Skin epidermis (tissue), 12 donors: ENCODE results near the gene RAP1GAP.

Source experiments
- H3K27ac ChIP-seq, 21 experiments: fragments of 200-600 bp; sonication (generic) in 11 of 21; one replicate each; pipeline ENCODE4 v1.5.0; 2020; ENCODE audit warnings: mild to moderate bottlenecking in 3 of 21, inconsistent platforms in 2 of 21, moderate library complexity in 2 of 21
- H3K4me3 ChIP-seq, 7 experiments: fragments of 200-600 bp; sonication (generic) in 2 of 7; one replicate each; pipeline ENCODE4 v1.5.0; 2020; ENCODE audit warnings: inconsistent platforms in 2 of 7, mild to moderate bottlenecking in 2 of 7, moderate library complexity in 1 of 7

The RAP1GAP gene

DNA sequence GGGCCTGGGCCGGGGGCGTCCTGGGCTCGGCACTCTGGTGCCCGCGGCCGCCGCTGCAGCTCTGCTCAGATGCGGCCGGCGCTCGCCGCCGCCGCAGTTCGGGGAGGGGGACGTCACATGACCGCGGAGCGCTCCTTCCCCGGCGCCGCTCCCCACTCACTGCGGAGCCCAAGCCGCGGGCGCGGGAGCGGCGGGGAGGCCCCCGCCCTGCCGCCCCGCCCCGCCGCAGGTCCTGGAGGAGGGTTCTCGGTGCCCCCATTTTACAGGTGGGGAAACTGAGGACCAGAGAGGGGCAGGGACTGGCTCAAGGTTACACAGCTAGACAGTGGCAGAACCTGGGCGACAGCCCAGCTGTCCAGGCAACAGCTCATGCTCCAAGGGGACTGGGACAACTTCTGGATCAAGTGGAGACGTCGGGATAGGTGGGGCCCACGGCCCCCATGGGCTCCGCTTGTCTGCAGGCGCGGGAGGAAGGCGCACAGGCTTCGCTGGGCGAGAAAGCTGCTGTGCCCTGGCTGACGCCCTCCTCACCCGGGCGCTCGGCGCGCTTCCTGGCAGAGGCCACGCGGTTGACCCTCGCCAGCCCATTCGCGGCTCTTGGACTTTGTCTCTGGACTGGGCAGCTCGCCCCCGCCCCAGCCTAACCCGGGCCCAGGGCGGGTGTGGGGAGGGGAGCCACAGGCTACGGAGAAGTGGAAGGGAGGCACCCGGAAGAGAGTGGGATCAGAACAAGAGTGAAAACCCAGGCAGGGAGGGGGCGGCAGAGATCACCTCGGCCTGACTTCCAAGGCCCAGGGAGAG lies at the start of gene RAP1GAP:
Gene RAP1GAP (minus strand): TSS at position 100 of the 801 bp plus-strand sequence. CDS start 49,325 bp downstream, outside the sequence.
- peak within 1 kb of the TSS in 1 of 21 experiments; percentile 9 for H3K27ac ChIP-seq
- H3K4me3 ChIP-seq, result peak within 1 kb of the TSS; percentile 7 to 37 (median 22)

DNA sequence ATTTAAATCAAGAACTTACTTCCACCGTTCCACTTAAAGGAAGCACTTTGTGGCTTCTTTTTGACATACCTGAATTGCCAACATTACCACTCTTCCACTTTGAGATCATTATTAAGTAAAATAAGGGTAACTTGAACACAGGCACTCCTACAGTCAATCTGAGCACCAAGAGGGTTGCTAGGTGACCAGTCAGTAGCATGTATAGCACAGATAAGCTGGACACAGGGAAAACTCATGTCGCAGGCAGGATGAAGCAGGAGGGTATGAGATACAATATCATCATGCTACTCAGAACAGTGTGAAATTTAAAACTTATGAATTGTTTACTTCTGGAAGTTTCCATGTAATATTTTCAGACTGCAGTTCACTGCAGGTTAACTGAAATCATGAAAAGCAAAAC lies 47.0 kb upstream of the RAP1GAP start:
- Histone ChIP-seq H3K27ac (no peak overlapping the region), H3K4me3 (no peak overlapping the region)

GRCh38 chr1:21707891-21708290 lies 38.7 kb upstream of the RAP1GAP start:
- Histone ChIP-seq H3K27ac (no peak overlapping the region), H3K4me3 (no peak overlapping the region)

DNA sequence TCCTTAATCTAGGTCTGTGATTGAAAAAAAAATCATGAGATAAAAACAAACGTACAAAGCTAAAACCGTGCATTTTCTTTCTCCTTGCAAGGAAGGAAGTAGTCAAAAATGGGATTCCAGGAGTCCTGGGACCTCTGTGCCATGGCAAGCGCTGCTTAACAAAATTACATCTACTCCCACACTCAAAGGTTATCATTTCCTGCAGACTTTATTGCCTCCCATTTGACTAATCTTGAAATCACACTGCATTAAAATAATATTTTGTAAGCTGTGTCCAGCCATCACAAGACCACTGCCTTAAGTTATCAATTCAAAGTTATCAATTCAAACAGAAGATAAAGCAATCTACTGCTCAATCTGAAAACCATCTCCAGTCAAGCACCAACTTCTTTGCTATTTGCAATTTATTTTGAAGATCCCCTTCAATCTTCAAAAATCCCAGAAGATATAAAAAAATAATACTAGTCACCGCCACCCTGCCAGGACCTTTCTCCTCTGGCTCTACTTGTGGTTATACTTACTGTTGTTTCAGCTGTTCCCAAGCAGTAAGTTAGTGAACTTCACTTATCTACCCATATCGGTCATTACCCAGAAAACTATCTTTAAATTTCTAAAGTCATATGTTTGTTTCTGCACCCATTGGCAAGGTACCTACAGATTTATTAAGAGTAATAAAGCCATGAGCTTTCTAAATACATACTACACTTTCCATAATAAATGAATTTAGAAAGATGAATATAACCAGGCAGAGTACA lies 38.1 kb upstream of the RAP1GAP start:
- no peak overlapping the region for H3K4me3 ChIP-seq
- H3K27ac ChIP-seq, result peak overlapping the region in 1 of 21 experiments; percentile 35

GRCh38 chr1:21706151-21706835 lies 37.1 kb upstream of the RAP1GAP start:
- peak overlapping the region in 3 of 21 experiments; percentile 15 to 35 (median 35) for H3K27ac ChIP-seq
- no peak overlapping the region for H3K4me3 ChIP-seq

GRCh38 chr1:21705303-21705980 lies 36.3 kb upstream of the RAP1GAP start:
- Histone ChIP-seq H3K27ac (peak overlapping the region in 2 of 21 experiments; percentile 24 to 27), H3K4me3 (no peak overlapping the region)

DNA sequence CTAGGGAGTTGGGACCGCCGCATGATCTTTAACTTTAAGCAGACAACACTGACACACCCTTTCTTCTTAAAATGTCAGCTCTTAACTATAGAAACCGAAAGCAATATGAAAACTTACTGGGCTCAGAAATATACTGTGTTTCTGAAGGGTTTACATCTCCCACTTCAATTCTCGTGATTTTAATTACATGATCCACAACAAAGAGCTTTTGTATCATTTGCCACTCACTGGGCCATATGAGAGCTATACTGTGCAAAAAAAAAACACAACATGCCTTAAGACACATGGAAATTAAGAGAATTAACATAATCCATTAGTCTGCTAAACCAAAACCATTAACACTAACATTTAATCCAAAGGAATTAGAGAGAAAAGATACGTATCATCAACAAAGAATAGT lies 35.0 kb upstream of the RAP1GAP start:
- Histone ChIP-seq H3K4me3 (no peak overlapping the region), H3K27ac (peak overlapping the region in 2 of 21 experiments; percentile 5 to 10)

DNA sequence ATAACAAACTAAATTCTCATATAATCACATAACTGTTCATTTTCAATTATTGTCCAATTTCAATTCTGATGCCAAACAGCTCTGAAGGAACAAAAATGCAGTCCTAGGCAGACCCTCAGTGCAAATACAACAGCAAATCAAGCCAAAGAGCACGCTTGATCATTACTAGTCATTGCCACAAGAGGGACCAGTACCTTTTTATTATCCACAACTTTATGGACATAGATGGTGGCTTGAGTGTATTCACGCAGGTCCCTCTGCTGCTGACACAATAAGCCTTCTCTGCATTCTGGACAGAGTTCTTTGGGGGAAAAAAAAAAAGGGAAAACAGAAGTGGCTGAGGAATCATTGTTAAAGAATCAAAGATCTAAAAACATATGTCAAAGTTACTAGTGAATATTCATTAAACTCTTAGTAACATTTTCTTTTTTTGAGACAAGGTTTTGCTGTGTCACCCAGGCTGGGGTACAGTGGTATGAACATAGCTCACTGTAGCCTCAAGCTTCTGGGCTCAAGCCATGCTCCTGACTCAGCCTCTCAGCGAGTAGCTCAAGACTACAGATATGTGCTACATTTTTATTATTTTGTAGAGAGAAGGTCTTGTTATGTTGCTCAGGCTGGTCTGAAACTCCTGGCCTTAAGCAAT lies 34.3 kb upstream of the RAP1GAP start:
- Histone ChIP-seq H3K27ac (peak overlapping the region in 3 of 21 experiments; percentile 5 to 19 (median 10)), H3K4me3 (no peak overlapping the region)

- Histone ChIP-seq H3K27ac (no peak overlapping the region), H3K4me3 (no peak overlapping the region)
Observed at GRCh38 chr1:21702780-21703179, 33.6 kb upstream of the RAP1GAP start.

DNA sequence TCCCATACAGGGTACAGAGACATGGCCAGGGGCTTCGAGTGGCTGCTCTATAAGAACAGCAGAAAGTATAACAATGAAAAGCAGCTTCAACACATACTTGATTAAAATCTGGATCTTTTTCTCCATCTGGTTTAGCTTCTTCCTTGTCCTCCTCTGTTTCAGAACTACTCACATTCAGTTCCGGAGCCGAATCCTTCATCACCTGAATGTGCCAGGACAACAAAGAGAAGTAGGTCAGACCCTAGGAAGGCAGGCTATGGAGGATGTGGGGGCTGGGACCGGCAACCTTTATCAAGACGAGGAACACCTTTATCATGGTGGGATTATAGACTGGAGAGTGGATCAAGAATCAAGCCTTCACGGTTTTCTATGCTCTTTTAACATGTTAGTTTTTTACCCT lies 32.2 kb upstream of the RAP1GAP start:
- Histone ChIP-seq H3K27ac (no peak overlapping the region), H3K4me3 (no peak overlapping the region)

- Histone ChIP-seq H3K27ac (no peak overlapping the region), H3K4me3 (no peak overlapping the region)
Observed at GRCh38 chr1:21700094-21700493, 30.9 kb upstream of the RAP1GAP start.

GRCh38 chr1:21696931-21697330 lies 27.8 kb upstream of the RAP1GAP start:
- Histone ChIP-seq H3K27ac (no peak overlapping the region), H3K4me3 (no peak overlapping the region)

DNA sequence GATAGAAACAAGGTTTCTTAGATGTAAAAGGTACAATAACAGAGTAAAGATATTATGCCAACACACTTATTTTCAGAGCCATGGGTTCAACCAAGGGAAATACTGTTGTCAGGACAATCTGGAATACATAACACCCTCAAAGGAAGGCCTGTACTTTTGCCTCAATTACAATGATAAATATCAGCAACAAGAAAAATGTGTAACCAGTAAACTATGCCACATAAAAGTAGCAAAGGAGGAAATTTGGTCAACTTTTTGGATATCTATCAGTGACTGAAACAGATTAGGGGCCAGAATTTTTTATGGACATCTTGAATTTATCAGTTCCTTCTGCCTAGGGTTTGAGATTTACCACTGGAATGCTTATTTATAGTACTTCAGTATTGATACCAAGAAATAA lies 24.6 kb upstream of the RAP1GAP start:
- H3K4me3 ChIP-seq, result no peak overlapping the region
- H3K27ac ChIP-seq, result no peak overlapping the region

GRCh38 chr1:21691739-21692138 lies 22.6 kb upstream of the RAP1GAP start:
- no peak overlapping the region for H3K4me3 ChIP-seq
- no peak overlapping the region for H3K27ac ChIP-seq

- Histone ChIP-seq H3K4me3 (no peak overlapping the region), H3K27ac (no peak overlapping the region)
Observed at GRCh38 chr1:21689661-21690372, 20.7 kb upstream of the RAP1GAP start.

- no peak overlapping the region for H3K4me3 ChIP-seq
- no peak overlapping the region for H3K27ac ChIP-seq
Observed at GRCh38 chr1:21687081-21687529, 17.9 kb upstream of the RAP1GAP start.

DNA sequence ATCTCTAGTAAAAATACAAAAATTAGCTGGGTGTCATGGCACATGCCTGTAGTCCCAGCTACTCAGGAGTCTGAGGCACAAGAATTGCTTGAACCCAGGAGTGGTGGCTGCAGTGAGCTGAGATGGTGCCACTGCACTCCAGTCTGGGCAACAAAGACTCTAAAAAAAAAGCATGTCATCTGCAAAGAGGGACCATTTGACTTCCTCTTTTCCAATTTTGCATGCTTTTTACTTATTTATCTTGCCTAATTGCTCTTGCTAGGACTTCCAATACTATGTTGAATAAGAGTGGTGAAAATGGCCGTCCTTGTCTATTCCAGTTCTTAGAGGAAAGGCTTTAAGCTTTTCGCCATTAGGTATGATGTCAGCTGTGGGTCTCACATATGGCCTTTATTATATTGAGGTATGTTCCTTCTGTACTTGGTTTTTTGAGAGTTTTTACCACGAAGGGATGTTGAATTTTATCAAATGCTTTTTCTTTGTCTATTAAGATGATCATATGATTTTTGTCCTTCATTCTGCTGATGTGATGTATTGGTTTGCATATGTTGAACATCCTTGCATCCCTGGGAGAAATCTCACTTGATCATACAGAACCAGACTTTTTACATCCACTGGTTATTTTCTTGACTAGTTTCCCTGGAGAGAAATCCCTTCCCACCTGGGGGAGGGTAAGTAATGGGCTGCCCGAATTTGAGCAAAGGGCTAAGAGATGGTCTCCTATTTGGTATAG lies 17.0 kb upstream of the RAP1GAP start:
- Histone ChIP-seq H3K27ac (no peak overlapping the region), H3K4me3 (no peak overlapping the region)

DNA sequence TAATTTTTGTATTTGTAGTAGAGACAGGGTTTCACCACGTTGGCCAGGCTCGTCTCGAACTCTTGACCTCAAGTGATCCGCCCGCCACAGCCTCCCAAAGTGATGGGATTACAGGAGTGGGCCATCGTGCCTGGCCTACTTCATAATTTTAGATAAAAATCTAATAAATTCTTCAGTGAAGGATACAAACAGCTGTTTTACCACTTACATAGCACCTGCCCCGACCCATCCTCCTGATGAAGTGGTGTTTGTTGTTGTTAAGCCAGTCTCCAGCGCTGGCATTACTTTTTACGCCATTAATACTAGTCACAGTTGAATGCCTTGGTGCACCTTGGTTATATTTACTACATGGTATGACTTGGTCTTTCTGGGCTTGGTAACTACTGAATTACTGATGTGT lies 12.3 kb upstream of the RAP1GAP start:
- no peak overlapping the region for H3K4me3 ChIP-seq
- no peak overlapping the region for H3K27ac ChIP-seq
